HepG2 (cell line): ENCODE measurements around the gene POPDC2. TPM values are rescaled to one million over a fixed set of nuclear protein-coding genes. Genes with fewer than 3 reads are reported as not detected.
A peak's percentile ranks its signal among the peaks of the same experiment; 100 is the strongest.

Experiments used
- ATAC-seq: fragments of 200-7000 bp; cut with Tn5 transposase; 3 replicates; pipeline ENCODE4 v1.9.1; 2020; ENCODE audit warnings: mild to moderate bottlenecking, moderate library complexity
- BruUV-seq: library from RNA; stranded (reverse); fragments of 400-500 nt; replicated peaks from 2 replicates; lab custom pipeline; 2021; lab: Mats Ljungman, UMichigan
- CTCF ChIA-PET: fragments of 300-600 bp; formaldehyde crosslinking; extraction: SDS; loops from one replicate; lab custom pipeline; 2021; ENCODE audit warnings: low total read pairs, inconsistent platforms, low intra/inter-chr PET ratio; lab: Yijun Ruan, JAX
- POLR2A ChIA-PET: fragments of 350-600 bp; sonication (Branson Sonifier 250); formaldehyde crosslinking; loops from one replicate; lab custom pipeline; 2020; ENCODE audit warnings: antibody characterized with exemption, inconsistent platforms; lab: Yijun Ruan, JAX
- DNase-seq: peaks from one replicate; pipeline ENCODE4 v3.0.0-alpha.2; 2015; ENCODE audit warnings: low spot score
- FAIRE-seq: peaks from 3 replicates; lab custom pipeline; 2011; peaks lifted over from hg19 to GRCh38; lab: Jason Lieb, UNC
- H2AFZ ChIP-seq: one replicate; pipeline ENCODE4 v1.6.1; 2011; ENCODE audit warnings: low read length, inconsistent platforms
- H3K27ac ChIP-seq: fragments of 300-600 bp; 3 replicates; pipeline ENCODE4 v1.8.0; 2011; ENCODE audit warnings: mixed run types, mild to moderate bottlenecking, mixed read lengths, low read length, inconsistent platforms; ENCODE audit not compliant: insufficient read depth; ENCODE audit errors: extremely low read length
- H3K27me3 ChIP-seq, 2 experiments: fragments of 200-600 bp in 1 of 2; 2 replicates in 1 of 2; 3 replicates in 1 of 2; pipeline versions ENCODE4 v1.6.0 to v1.8.0; 2011; ENCODE audit warnings: low read length in 2 of 2, mild to moderate bottlenecking in 2 of 2, moderate library complexity in 2 of 2, inconsistent platforms in 1 of 2; ENCODE audit not compliant: insufficient read depth in 2 of 2, control insufficient read depth in 1 of 2
- H3K36me3 ChIP-seq, 2 experiments: fragments of 200-600 bp in 1 of 2; replicated peaks in 1 of 2; 2 replicates in 1 of 2; 3 replicates in 1 of 2; pipeline versions ENCODE4 v1.5.1 to v1.8.0; 2011; ENCODE audit warnings: low read length in 2 of 2, inconsistent platforms in 1 of 2; ENCODE audit not compliant: insufficient read depth in 2 of 2, control insufficient read depth in 1 of 2
- H3K4me1 ChIP-seq: 2 replicates; pipeline ENCODE4 v1.5.1; 2012; ENCODE audit warnings: low read length, inconsistent platforms; ENCODE audit not compliant: insufficient read depth
- H3K4me2 ChIP-seq: 2 replicates; pipeline ENCODE4 v1.6.0; 2011; ENCODE audit warnings: low read depth, low read length, inconsistent platforms
- H3K4me3 ChIP-seq, 3 experiments: fragments of 200-600 bp in 1 of 3; sonication (generic), shearing (Covaris generic) in 1 of 3; replicated peaks in 1 of 3; 2 replicates each; pipeline ENCODE4 v1.5.1; 2011 to 2016; ENCODE audit warnings: low read length in 3 of 3, inconsistent platforms in 2 of 3, low read depth in 2 of 3, mild to moderate bottlenecking in 2 of 3, control low read depth in 1 of 3, mixed read lengths in 1 of 3; ENCODE audit not compliant: insufficient read depth in 1 of 3
- H3K79me2 ChIP-seq: one replicate; pipeline ENCODE4 v1.6.1; 2011; ENCODE audit warnings: low read length, inconsistent platforms; ENCODE audit not compliant: insufficient read depth
- H3K9ac ChIP-seq: 2 replicates; pipeline ENCODE4 v1.6.0; 2011; ENCODE audit warnings: mild to moderate bottlenecking, low read depth, low read length, inconsistent platforms; ENCODE audit not compliant: insufficient read depth
- H3K9me3 ChIP-seq: 2 replicates; pipeline ENCODE4 v1.5.1; 2012; ENCODE audit warnings: mild to moderate bottlenecking, low read length
- H4K20me1 ChIP-seq: 2 replicates; pipeline ENCODE4 v1.6.0; 2011; ENCODE audit warnings: inconsistent platforms, mild to moderate bottlenecking, low read length, moderate library complexity; ENCODE audit not compliant: insufficient read depth
- ARID3A ChIP-seq: IDR thresholded peaks from 2 replicates; pipeline ENCODE4 v1.6.1; 2012; ENCODE audit warnings: low read depth, low read length, improper control_type of control experiment
- ASH2L ChIP-seq: fragments of 300-600, 200-600 bp; sonication (generic); IDR thresholded peaks from 2 replicates; pipeline ENCODE4 v1.7.0; 2017; ENCODE audit warnings: low read depth, mild to moderate bottlenecking, moderate library complexity, mixed read lengths, low read length; ENCODE audit not compliant: insufficient read length
- GATAD2A ChIP-seq: IDR thresholded peaks from 2 replicates; pipeline ENCODE4 v1.6.1; 2016
- HNF4G ChIP-seq, 2 experiments: sonication (generic) in 1 of 2; formaldehyde crosslinking in 1 of 2; IDR thresholded peaks; 2 replicates each; pipeline versions ENCODE4 v1.4.0 to v1.6.1; 2011 to 2020; ENCODE audit warnings: borderline replicate concordance in 2 of 2, low read depth in 2 of 2, mild to moderate bottlenecking in 2 of 2, low read length in 1 of 2, missing genetic modification reagents in 1 of 2, moderate library complexity in 1 of 2
- MIXL1 ChIP-seq: IDR thresholded peaks from 2 replicates; pipeline ENCODE4 v1.6.1; 2016
- RELA ChIP-seq: sonication (generic); formaldehyde crosslinking; IDR thresholded peaks from 2 replicates; pipeline ENCODE4 v1.4.0; 2020; ENCODE audit warnings: missing genetic modification reagents
- ZGPAT ChIP-seq: IDR thresholded peaks from 2 replicates; pipeline ENCODE4 v1.6.1; 2016; ENCODE audit warnings: mild to moderate bottlenecking
- ZNF331 ChIP-seq: sonication (generic); formaldehyde crosslinking; IDR thresholded peaks from 2 replicates; pipeline ENCODE4 v1.4.0; 2020; ENCODE audit warnings: missing genetic modification reagents
- ZNF644 ChIP-seq: IDR thresholded peaks from 2 replicates; pipeline ENCODE4 v1.6.1; 2016; ENCODE audit warnings: low read depth
- ZNF850 ChIP-seq: sonication (generic); formaldehyde crosslinking; conservative IDR thresholded peaks from 2 replicates; pipeline ENCODE4 v1.9.0; 2021; ENCODE audit warnings: mild to moderate bottlenecking, missing genetic modification reagents
- WGBS: methylation state at CpG from one replicate; pipeline ENCODE4 v1.1.6; 2017; ENCODE audit warnings: low lambda C conversion rate; 5-methylcytosine and 5-hydroxymethylcytosine counted together
- in situ Hi-C: cut with HindIII; loops from 2 replicates; pipeline ENCODE4 v1.10.0; 2017; ENCODE audit warnings: low pct_unique_long_range_greater_than_20kb; ENCODE audit not compliant: extremely low pct_ligation_motif_present
- intact Hi-C: fragments of 100-400 bp; cut with micrococcal nuclease; formaldehyde crosslinking; loops from one replicate; pipeline ENCODE4 v1.10.0; 2022; ENCODE audit not compliant: unreplicated experiment
- polyA plus RNA-seq, 8 experiments: library from polyadenylated mRNA; depleted of rRNA in 3 of 8; stranded (reverse) in 7 of 8; unstranded in 1 of 8; fragments of >200 nt; fragmentation: Illumina TruSeq in 4 of 8; extraction: Trizol in 4 of 8; gene quantifications; 2 replicates each; pipeline versions ENCODE4 v1.2.1 to v1.2.3, GENCODE V29; 2011 to 2016; ENCODE audit warnings: low read depth in 4 of 8, missing spikeins in 1 of 8, mixed read lengths in 1 of 8; ENCODE audit not compliant: insufficient read depth in 1 of 8
- total RNA-seq, 5 experiments: library from RNA; depleted of rRNA; stranded (reverse); fragments of >200 nt; fragmentation: Illumina TruSeq; extraction: Trizol; gene quantifications; 2 replicates each; pipeline ENCODE4 v1.2.3, GENCODE V29; 2016; ENCODE audit warnings: low read depth in 1 of 5
- TF ChIP-seq, protein P1 (sequence below): sonication (generic); formaldehyde crosslinking; conservative IDR thresholded peaks from 2 replicates; pipeline ENCODE4 v1.4.0; 2020; ENCODE audit warnings: missing genetic modification reagents
- TF ChIP-seq, protein P2 (sequence below), 2 experiments: IDR thresholded peaks; 2 replicates each; pipeline ENCODE4 v1.6.1; 2011 to 2012; ENCODE audit warnings: low read length in 2 of 2, borderline replicate concordance in 1 of 2, low read depth in 1 of 2, mild to moderate bottlenecking in 1 of 2, moderate library complexity in 1 of 2

POPDC2 gene
- total and polyA plus RNA-seq, 2 of the 13 experiments (the other 11 are each of a cell fraction or from before 2014, with no cell fraction given): 0.18 to 0.58 TPM

DNA sequence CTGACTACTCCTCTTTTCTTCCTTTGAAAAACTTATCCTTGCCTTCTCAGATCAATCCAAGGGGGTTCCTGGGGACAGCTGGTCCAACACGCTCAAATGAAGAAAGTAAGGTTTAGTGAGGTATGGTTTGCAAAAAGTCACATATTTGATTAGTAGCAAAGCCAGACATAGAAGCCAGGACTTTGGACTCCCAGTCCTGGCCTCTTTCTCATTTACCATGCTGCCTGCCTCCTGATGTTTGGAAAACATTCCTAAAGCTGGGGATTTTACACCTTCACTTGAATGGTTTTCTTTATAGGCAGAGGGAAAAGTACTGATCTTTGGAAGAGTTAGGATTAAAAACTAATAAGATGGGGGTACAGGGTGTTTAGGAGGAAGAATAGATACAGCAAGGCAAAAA lies 14.6 kb downstream of the POPDC2 start:
- H3K9me3 ChIP-seq: no peaks in the 10 kb centered on the region
- peak overlapping the region; percentile 39 for H3K27ac ChIP-seq
- no peak overlapping the region for H3K9ac ChIP-seq
- 13% methylated on average over 1 of the region's 1 CpG for WGBS
- no peaks in the 10 kb centered on the region for H4K20me1 ChIP-seq
- H3K4me1 ChIP-seq: peaks cover 19% of the 10 kb centered on the region
- ATAC-seq (peak; percentile 93), FAIRE-seq (peak; percentile 68), DNase-seq (peak; percentile 63)
- in situ Hi-C loops (no loop called here), intact Hi-C loops (no loop called here)
- H3K4me3 ChIP-seq: no peak overlapping the region; a peak in 1 of 6 replicates
- H3K36me3 ChIP-seq: no peaks in the 10 kb centered on the region
- peak overlapping the region; percentile 80 for H2AFZ ChIP-seq
- H3K79me2 ChIP-seq: no peaks in the 10 kb centered on the region
- CTCF ChIA-PET: no interaction called here
- no peaks in the 10 kb centered on the region for H3K27me3 ChIP-seq
- peak overlapping the region; percentile 53 for H3K4me2 ChIP-seq
- POLR2A ChIA-PET: no interaction called here
- BruUV-seq: no TSS peak
- TF ChIP-seq GATAD2A (CRISPR knock-in tag) (peak; percentile 29; the same call in 1 of the 2 replicates), RELA (CRISPR knock-in tag) (no peak), HNF4G (IDR thresholded peaks at IDR 0.05; ENCODE audit: borderline replicate concordance, low read depth, low read length) (peak; percentile 37; the same call in 1 of the 2 replicates), HNF4G (CRISPR knock-in tag; IDR thresholded peaks at IDR 0.05; ENCODE audit: borderline replicate concordance, low read depth) (no peak), ZGPAT (CRISPR knock-in tag) (0 out of 2 replicates have a peak, but pooled peaks have one; percentile 34), ASH2L (peak; percentile 66), MIXL1 (CRISPR knock-in tag) (0 out of 2 replicates have a peak, but pooled peaks have one; percentile 20), ZNF644 (peak; percentile 45; the same call in 1 of the 2 replicates), ARID3A (0 out of 2 replicates have a peak, but pooled peaks have one; percentile 25), ZNF331 (0 out of 2 replicates have a peak, but pooled peaks have one; percentile 43), ZNF850 (CRISPR knock-in tag) (no peak)
- TF ChIP-seq, protein P1, sequence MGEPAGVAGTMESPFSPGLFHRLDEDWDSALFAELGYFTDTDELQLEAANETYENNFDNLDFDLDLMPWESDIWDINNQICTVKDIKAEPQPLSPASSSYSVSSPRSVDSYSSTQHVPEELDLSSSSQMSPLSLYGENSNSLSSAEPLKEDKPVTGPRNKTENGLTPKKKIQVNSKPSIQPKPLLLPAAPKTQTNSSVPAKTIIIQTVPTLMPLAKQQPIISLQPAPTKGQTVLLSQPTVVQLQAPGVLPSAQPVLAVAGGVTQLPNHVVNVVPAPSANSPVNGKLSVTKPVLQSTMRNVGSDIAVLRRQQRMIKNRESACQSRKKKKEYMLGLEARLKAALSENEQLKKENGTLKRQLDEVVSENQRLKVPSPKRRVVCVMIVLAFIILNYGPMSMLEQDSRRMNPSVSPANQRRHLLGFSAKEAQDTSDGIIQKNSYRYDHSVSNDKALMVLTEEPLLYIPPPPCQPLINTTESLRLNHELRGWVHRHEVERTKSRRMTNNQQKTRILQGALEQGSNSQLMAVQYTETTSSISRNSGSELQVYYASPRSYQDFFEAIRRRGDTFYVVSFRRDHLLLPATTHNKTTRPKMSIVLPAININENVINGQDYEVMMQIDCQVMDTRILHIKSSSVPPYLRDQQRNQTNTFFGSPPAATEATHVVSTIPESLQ (CRISPR knock-in tag): no peak
- TF ChIP-seq, protein P2, sequence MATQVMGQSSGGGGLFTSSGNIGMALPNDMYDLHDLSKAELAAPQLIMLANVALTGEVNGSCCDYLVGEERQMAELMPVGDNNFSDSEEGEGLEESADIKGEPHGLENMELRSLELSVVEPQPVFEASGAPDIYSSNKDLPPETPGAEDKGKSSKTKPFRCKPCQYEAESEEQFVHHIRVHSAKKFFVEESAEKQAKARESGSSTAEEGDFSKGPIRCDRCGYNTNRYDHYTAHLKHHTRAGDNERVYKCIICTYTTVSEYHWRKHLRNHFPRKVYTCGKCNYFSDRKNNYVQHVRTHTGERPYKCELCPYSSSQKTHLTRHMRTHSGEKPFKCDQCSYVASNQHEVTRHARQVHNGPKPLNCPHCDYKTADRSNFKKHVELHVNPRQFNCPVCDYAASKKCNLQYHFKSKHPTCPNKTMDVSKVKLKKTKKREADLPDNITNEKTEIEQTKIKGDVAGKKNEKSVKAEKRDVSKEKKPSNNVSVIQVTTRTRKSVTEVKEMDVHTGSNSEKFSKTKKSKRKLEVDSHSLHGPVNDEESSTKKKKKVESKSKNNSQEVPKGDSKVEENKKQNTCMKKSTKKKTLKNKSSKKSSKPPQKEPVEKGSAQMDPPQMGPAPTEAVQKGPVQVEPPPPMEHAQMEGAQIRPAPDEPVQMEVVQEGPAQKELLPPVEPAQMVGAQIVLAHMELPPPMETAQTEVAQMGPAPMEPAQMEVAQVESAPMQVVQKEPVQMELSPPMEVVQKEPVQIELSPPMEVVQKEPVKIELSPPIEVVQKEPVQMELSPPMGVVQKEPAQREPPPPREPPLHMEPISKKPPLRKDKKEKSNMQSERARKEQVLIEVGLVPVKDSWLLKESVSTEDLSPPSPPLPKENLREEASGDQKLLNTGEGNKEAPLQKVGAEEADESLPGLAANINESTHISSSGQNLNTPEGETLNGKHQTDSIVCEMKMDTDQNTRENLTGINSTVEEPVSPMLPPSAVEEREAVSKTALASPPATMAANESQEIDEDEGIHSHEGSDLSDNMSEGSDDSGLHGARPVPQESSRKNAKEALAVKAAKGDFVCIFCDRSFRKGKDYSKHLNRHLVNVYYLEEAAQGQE (IDR thresholded peaks at IDR 0.05; ENCODE audit: borderline replicate concordance in 1 of 2, low read depth in 1 of 2, low read length in 2 of 2): 0 out of 4 replicates have a peak, but pooled peaks of 1 of the 2 experiments have one; percentile 23
